IMR-90 (cell line): ENCODE results near the gene C1orf159. TPM values are rescaled to one million over a fixed set of nuclear protein-coding genes. Genes with fewer than 3 reads are reported as not detected.
"Not testable (repeated sequence)": the region's sequence is repeated elsewhere in the genome, so short reads cannot be mapped to it uniquely, and the experiment has no call there.

Experiments used
- ATAC-seq: fragments of 200-7000 bp; cut with Tn5 transposase; 2 replicates; pipeline ENCODE4 v1.9.1; 2020; ENCODE audit warnings: low read depth, mild to moderate bottlenecking, moderate library complexity
- BruUV-seq: library from RNA; stranded (reverse); fragments of 400-500 nt; replicated peaks from 2 replicates; lab custom pipeline; 2021; lab: Mats Ljungman, UMichigan
- CTCF ChIA-PET: fragments of 300-600 bp; formaldehyde crosslinking; extraction: SDS; loops from one replicate; lab custom pipeline; 2021; ENCODE audit warnings: antibody characterized with exemption; lab: Yijun Ruan, JAX
- POLR2A ChIA-PET: fragments of 300-600 bp; sonication (Branson Sonifier 250); formaldehyde crosslinking; loops from one replicate; lab custom pipeline; 2022; ENCODE audit warnings: antibody characterized with exemption; ENCODE audit not compliant: unreplicated experiment; lab: Charles Lee
- DNase-seq: peaks from one replicate; pipeline ENCODE4 v3.0.0; 2013
- H2AFZ ChIP-seq: replicated peaks from 2 replicates; pipeline ENCODE3; 2013; ENCODE audit warnings: low read length, mild to moderate bottlenecking; ENCODE audit not compliant: poor library complexity
- H2AK5ac ChIP-seq: 2 replicates; pipeline ENCODE4 v1.6.1; 2013; ENCODE audit warnings: low read depth, low read length, inconsistent platforms
- H2AK9ac ChIP-seq: replicated peaks from 2 replicates; pipeline ENCODE3; 2013; ENCODE audit warnings: mild to moderate bottlenecking, low read depth, low read length, moderate library complexity; ENCODE audit not compliant: poor library complexity
- H2BK120ac ChIP-seq: 2 replicates; pipeline ENCODE4 v1.6.1; 2013; ENCODE audit warnings: low read depth, low read length, inconsistent platforms
- H2BK15ac ChIP-seq: 3 replicates; pipeline ENCODE4 v1.6.1; 2013; ENCODE audit warnings: low read depth, low read length, inconsistent platforms
- H2BK20ac ChIP-seq: 2 replicates; pipeline ENCODE4 v1.6.1; 2013; ENCODE audit warnings: low read depth, mild to moderate bottlenecking, inconsistent platforms, low read length, moderate library complexity
- H2BK5ac ChIP-seq: 2 replicates; pipeline ENCODE4 v1.6.1; 2013; ENCODE audit warnings: mild to moderate bottlenecking, low read depth, low read length, inconsistent platforms; ENCODE audit not compliant: poor library complexity, severe bottlenecking
- H3K14ac ChIP-seq: replicated peaks from 2 replicates; pipeline ENCODE4 v1.6.1; 2013; ENCODE audit warnings: low read depth, low read length, inconsistent platforms
- H3K18ac ChIP-seq: 2 replicates; pipeline ENCODE4 v1.6.1; 2013; ENCODE audit warnings: low read depth, low read length, control low read depth
- H3K23ac ChIP-seq: 2 replicates; pipeline ENCODE4 v1.6.1; 2013; ENCODE audit warnings: low read depth, low read length, inconsistent platforms
- H3K27ac ChIP-seq: 2 replicates; pipeline ENCODE4 v1.5.1; 2013; ENCODE audit warnings: mild to moderate bottlenecking, control low read depth, low read length; ENCODE audit not compliant: insufficient read depth
- H3K27me3 ChIP-seq: 2 replicates; pipeline ENCODE4 v1.6.1; 2013; ENCODE audit warnings: low read length; ENCODE audit not compliant: control insufficient read depth, insufficient read depth
- H3K36me3 ChIP-seq: 2 replicates; pipeline ENCODE4 v1.6.1; 2013; ENCODE audit warnings: low read length, mixed read lengths; ENCODE audit not compliant: control insufficient read depth, insufficient read depth
- H3K4ac ChIP-seq: 2 replicates; pipeline ENCODE4 v1.6.1; 2013; ENCODE audit warnings: low read depth, low read length, inconsistent platforms
- H3K4me1 ChIP-seq: 2 replicates; pipeline ENCODE4 v1.6.1; 2013; ENCODE audit warnings: low read length, mixed read lengths; ENCODE audit not compliant: control insufficient read depth, insufficient read depth
- H3K4me2 ChIP-seq: 2 replicates; pipeline ENCODE4 v1.6.1; 2013; ENCODE audit warnings: low read depth, mild to moderate bottlenecking, control low read depth, low read length, moderate library complexity
- H3K4me3 ChIP-seq: 2 replicates; pipeline ENCODE4 v1.5.1; 2013; ENCODE audit warnings: low read depth, mild to moderate bottlenecking, control low read depth, low read length, moderate library complexity; ENCODE audit not compliant: insufficient read depth
- H3K56ac ChIP-seq: 2 replicates; pipeline ENCODE4 v1.6.1; 2013; ENCODE audit warnings: low read length, inconsistent platforms; ENCODE audit not compliant: insufficient read depth; ENCODE audit errors: extremely low read depth
- H3K79me1 ChIP-seq, 2 experiments: 2 replicates each; pipeline ENCODE4 v1.6.1; 2013; ENCODE audit warnings: low read length in 2 of 2, inconsistent platforms in 1 of 2, low read depth in 1 of 2
- H3K9ac ChIP-seq: 2 replicates; pipeline ENCODE4 v1.6.1; 2013; ENCODE audit warnings: low read depth, low read length, control low read depth
- H3K9me1 ChIP-seq: 2 replicates; pipeline ENCODE4 v1.6.1; 2013; ENCODE audit warnings: low read length, inconsistent platforms; ENCODE audit not compliant: insufficient read depth
- H3K9me3 ChIP-seq: 2 replicates; pipeline ENCODE4 v1.6.1; 2013; ENCODE audit warnings: low read length; ENCODE audit not compliant: control insufficient read depth, insufficient read depth
- H4K20me1 ChIP-seq: 2 replicates; pipeline ENCODE4 v1.6.1; 2013; ENCODE audit warnings: low read length, inconsistent platforms; ENCODE audit not compliant: insufficient read depth
- H4K5ac ChIP-seq: 2 replicates; pipeline ENCODE4 v1.6.1; 2013; ENCODE audit warnings: mild to moderate bottlenecking, low read depth, low read length, control low read depth
- H4K8ac ChIP-seq, 2 experiments: 2 replicates each; pipeline ENCODE4 v1.6.1; 2013; ENCODE audit warnings: low read depth in 2 of 2, low read length in 2 of 2, control low read depth in 1 of 2, inconsistent platforms in 1 of 2
- H4K91ac ChIP-seq: 2 replicates; pipeline ENCODE4 v1.6.1; 2013; ENCODE audit warnings: low read depth, low read length, inconsistent platforms; ENCODE audit not compliant: insufficient read depth
- WGBS, 2 experiments: methylation state at CpG; one replicate each; pipeline versions ENCODE4 v1.1.5 to v1.1.7; 2013; ENCODE audit warnings: missing lambda C conversion rate in 2 of 2; ENCODE audit not compliant: insufficient read length in 1 of 2; ENCODE audit errors: extremely low coverage in 2 of 2; 5-methylcytosine and 5-hydroxymethylcytosine counted together
- dilution Hi-C: fragments of 300-500 bp; cut with HindIII; formaldehyde crosslinking; loops from one replicate; pipeline ENCODE4 v1.14.3; 2018; ENCODE audit warnings: low sequenced_read_pairs; ENCODE audit not compliant: unreplicated experiment
- in situ Hi-C: fragments of 300-500 bp; cut with MboI; formaldehyde crosslinking; loops from 3 replicates; pipeline ENCODE4 v1.14.3; 2019; ENCODE audit warnings: low sequenced_read_pairs, inconsistent platforms, mixed read lengths
- intact Hi-C: fragments of 100-400 bp; cut with micrococcal nuclease; formaldehyde crosslinking; loops from 2 replicates; pipeline ENCODE4 v1.10.0; 2022
- polyA plus RNA-seq, 3 experiments: library from polyadenylated mRNA; depleted of rRNA; stranded (reverse); fragments of >200 nt; gene quantifications; 2 replicates each; pipeline ENCODE4 v1.2.3, GENCODE V29; 2012; ENCODE audit warnings: low replicate concordance in 1 of 3
- total RNA-seq: library from RNA; depleted of rRNA; stranded (reverse); fragments of >200 nt; gene quantifications from 2 replicates; pipeline ENCODE4 v1.2.3, GENCODE V29; 2012

C1orf159 gene
- total and polyA plus RNA-seq, 2 of the 4 experiments (the other 2 are of a cell fraction), result 2.9 to 12.6 TPM

DNA sequence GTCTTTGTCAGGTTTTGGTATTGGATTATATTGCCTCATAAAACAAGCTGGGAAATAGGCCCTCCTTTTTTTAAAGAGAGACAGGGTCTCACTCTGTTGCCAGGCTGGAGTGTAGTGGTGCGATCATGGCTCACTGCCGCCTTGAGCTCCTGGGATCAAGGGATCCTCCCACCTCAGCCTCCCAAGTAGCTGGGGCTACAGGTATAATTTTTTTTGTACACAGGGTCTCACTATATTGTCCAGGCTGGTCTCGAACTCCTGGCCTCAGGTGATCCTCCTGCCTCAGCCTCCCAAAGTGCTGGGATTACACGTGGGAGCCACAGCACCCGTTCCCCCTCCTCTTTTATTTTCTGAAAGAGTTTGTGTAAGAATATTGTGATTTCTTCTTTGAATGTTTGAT lies 19.8 kb downstream of the C1orf159 start:
- in situ Hi-C loops, POLR2A ChIA-PET: not testable (repeated sequence)

More for the DNA sequence above, 19.8 kb downstream of the C1orf159 start:
- H2BK15ac ChIP-seq, H3K4me3 ChIP-seq, BruUV-seq, intact Hi-C loops, H2AK9ac ChIP-seq, H2AK5ac ChIP-seq, H3K23ac ChIP-seq, H3K36me3 ChIP-seq, H3K9ac ChIP-seq, H3K27ac ChIP-seq, H4K20me1 ChIP-seq, H2BK5ac ChIP-seq, H4K5ac ChIP-seq, H3K56ac ChIP-seq, H3K9me1 ChIP-seq, H3K14ac ChIP-seq, H3K18ac ChIP-seq, H2AFZ ChIP-seq, DNase-seq, H3K79me1 ChIP-seq, H3K9me3 ChIP-seq, H3K4ac ChIP-seq, ATAC-seq, dilution Hi-C loops, H2BK120ac ChIP-seq, CTCF ChIA-PET, H4K91ac ChIP-seq, H4K8ac ChIP-seq, H2BK20ac ChIP-seq, H3K4me2 ChIP-seq, H3K27me3 ChIP-seq, H3K4me1 ChIP-seq: not testable (repeated sequence)
- no CpG with 5 or more reads among the region's 5 CpGs for WGBS, 2 experiments
